HG02759 (cell line): Measurements from ENCODE around the gene CDC42EP5.
"Not testable (repeated sequence)": the region's sequence is repeated elsewhere in the genome, so short reads cannot be mapped to it uniquely, and the experiment has no call there.

ENCODE experiments used
- ATAC-seq: cut with Tn5 transposase; IDR thresholded peaks from one replicate; pipeline ENCODE4 v1.9.1; 2021; ENCODE audit warnings: mild to moderate bottlenecking, moderate library complexity; ENCODE audit not compliant: unreplicated experiment

CDC42EP5 gene

DNA sequence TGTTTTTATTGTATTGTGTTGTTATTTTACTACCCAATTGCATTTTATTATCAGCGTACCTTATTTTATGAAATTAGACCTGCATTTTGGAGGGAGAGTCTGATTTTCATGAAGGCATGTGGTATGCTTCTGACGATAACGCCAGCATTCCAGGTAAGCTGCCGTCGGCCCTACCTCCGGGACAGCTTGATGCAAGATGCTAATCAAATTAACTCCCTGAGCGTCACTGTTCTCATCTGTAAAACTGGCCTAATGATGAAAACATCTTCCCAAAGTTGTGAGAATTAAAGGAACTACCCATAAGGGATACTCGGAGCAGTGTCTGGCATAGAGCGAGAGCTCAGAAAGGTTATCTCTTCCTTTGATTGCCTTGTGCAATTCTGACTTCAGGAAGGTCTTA lies 16.7 kb upstream of the CDC42EP5 start:
- no peak for ATAC-seq

DNA sequence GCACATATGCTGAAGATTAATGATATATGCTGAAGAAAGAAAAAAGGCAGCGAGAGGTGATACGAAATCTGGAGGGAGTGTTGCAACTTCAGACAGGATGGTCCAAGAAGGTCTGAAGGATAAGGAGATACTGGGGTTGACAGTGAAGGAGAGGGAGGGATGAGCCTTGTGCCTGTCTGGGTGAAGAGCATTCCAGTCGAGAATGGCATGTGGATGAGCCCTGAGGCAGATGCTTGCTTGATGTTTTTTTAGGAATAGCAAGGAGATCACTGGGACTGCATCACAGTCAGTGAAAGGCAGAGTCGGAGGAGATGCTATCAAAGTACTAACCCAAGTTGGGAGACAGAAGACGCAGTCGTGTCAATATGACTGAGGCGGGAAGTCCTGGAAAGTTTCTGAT lies 16.2 kb upstream of the CDC42EP5 start:
- no peak for ATAC-seq

DNA sequence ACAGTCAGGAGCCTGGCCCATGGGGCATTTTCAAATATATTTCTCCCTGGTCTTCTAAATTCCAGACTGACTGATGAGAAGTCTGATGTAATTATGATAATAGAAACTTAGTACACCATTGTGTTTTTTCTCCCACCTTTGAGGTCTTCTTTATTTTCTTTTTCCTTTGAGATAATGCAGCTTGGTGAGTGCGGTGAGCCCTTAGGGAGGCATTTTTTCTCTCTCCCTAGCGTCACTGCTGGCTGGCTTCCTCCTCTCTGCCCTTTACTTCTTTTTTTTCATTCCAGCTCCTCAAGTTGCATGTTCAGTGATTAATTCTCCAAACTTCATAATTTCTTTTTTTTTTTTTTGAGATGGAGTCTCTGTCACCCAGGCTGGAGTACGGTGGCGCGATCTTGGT lies 12.8 kb upstream of the CDC42EP5 start:
- ATAC-seq = no peak

DNA sequence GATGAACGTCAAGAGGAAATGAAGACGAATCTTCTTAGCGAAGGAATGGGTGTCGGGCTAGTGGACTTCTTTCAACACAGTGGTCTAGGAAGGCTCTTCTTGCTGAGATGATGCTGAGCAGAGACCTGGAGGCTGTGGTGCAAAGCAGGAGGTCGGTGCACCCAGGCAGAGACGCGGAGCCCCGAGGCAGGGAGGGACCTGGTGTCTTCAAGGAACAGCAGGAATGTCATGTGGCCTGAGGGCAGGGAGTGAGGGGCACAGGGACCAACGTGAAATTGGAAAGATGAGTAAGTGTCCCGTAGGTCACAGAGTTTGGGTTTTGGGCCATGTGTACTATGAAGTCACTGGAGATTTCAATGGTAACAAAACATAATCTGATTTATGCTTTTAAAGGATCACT lies 11.4 kb upstream of the CDC42EP5 start:
- ATAC-seq = no peak

DNA sequence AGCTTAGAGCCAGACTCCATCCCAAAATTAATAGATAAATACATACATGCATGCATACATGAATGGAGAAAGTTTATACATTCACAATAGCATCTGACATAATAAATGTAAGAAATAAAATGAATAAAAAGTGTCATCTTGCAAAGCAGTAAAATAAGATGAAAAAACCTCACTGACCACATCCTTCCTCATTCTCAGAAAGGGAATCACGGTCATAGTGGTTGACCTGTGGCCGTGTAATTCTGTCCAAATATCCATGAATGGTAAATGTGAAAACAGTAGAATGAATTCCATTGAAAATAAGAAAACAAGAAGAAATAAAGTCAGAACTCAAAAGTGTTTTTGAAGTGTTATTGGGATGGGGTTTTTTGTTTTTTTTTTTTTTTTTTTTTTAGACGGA lies 9.8 kb upstream of the CDC42EP5 start:
- no peak for ATAC-seq

DNA sequence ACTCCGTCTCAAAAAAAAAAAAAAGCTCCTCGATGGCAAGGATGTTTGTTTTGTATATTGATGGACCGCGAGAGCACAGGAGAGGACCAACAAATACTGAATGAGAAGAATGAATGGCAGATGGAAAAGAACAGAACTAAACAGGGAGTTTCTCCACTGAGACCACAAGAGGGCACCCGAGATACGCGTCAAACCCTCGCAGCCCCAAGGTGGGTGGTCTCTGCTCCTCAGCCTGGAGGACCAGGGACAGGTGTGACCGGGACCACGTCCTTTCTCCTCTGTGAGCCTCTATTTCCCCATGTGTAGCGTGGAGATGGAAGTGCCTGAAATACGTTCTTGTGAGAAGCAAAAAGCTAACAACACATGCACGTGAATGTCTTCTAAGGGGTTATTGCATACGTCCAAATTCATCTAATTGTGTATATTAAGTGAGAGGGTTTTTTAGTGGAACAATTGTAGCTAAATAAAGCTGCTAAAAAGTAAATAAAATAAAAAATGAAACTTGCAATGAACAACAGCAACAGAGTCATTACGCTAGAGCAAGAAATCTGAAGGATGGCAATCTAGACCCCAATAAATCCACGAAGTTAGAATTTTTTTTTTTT lies 8.3 kb upstream of the CDC42EP5 start:
- no peak for ATAC-seq

DNA sequence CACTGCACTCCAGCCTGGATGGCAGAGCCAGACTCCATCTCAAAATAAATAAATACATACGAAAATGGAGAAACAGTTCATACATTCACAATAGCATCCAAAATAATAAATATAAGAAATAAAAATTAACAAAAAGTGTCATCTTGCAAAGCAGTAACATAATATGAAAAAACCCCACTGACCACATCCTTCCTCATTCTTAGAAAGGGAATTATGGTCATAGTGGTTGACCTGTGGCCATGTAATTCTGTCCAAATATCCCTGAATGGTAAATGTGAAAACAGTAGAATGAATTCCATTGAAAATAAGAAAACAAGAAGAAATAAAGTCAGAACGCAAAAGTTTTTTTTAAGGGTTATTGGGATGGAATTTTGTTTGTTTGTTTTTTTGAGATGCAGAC lies 7.0 kb upstream of the CDC42EP5 start:
- ATAC-seq = no peak

DNA sequence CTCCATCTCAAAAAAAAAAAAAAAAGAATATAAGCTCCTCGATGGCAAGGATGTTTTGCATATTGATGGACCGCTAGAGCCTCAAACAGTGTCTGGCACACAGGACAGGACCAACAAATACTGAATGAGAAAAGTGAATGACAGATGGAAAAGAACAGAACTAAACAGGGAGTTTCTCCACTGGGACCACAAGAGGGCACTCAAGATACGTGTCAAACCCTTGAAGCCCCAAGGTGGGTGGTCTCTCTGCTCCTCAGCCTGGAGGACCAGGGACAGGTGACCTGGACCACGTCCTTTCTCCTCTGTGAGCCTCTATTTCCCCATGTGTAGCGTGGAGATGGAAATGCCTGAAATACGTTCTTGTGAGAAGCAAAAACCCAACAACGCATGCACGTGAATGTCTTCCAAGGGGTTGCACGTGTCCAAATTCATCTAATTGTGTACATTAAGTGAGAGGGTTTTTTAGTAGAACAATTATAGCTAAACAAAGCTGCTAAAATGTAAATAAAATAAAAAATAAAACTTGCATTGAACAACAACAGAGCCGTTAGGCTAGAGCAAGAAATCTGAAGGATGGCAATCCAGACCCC lies 5.7 kb upstream of the CDC42EP5 start:
- ATAC-seq = no peak

DNA sequence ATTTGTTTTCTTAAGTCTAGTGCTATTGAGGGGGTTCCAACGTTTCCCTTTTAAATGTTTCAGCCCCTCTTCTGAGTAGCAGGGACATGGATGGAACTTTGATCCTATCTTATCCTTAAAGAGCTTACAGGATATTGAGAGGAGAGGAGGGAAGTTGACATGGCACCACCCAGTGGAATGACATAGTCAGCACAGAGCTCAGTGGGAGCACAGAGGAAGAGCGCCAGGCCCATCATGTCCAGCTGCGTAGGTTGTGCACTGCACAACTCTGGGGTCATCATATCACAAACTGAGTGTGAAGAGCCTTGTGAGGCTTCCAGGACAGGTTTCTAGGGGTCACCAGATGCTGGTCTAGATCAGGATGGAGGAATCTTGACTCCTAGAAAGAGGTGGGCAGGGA lies 4.6 kb upstream of the CDC42EP5 start:
- ATAC-seq = no peak

DNA sequence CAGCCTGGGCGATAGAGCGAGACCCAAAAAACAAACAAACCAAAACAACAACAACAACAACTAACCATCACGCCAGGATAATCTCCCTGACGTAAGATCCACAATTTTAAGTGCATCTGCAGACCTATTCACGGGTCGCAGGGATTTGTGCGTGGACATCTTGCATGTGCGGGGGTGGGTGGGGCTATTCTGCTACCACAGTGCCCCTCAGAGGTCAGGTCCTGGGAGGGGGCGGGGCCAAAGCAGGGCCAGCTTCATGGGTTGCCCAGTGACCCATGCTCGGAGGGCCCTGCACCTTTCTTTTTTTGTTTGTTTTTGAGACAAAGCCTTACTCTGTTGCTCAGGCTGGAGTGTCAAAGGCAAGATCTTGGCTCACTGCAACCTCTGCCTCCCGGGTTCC lies 2.6 kb upstream of the CDC42EP5 start:
- ATAC-seq = no peak

DNA sequence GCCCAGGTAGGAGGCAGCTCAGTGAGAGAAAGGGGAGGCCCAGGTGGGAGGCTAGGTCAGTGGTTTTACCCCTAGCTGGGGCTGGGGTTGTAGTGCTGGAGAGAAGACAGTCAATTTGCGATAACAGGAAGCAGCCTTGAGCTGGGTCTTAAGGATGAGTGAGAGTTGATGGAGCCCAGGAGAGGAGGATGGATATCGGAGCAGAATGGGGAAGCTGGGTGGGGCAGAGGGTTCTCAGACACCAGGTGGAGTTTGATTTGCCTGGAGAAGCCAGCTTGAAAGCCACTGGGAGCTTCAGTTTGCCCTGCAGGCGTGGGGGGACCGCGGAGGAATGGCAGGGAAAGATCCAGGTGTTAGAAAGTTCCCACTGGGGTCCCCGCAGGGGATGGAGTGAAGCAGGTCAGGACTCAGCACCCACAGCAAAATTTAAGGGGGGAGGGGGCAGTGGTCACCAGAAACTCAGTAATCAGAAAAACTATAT lies 836 bp upstream of the CDC42EP5 start:
- ATAC-seq = no peak

DNA sequence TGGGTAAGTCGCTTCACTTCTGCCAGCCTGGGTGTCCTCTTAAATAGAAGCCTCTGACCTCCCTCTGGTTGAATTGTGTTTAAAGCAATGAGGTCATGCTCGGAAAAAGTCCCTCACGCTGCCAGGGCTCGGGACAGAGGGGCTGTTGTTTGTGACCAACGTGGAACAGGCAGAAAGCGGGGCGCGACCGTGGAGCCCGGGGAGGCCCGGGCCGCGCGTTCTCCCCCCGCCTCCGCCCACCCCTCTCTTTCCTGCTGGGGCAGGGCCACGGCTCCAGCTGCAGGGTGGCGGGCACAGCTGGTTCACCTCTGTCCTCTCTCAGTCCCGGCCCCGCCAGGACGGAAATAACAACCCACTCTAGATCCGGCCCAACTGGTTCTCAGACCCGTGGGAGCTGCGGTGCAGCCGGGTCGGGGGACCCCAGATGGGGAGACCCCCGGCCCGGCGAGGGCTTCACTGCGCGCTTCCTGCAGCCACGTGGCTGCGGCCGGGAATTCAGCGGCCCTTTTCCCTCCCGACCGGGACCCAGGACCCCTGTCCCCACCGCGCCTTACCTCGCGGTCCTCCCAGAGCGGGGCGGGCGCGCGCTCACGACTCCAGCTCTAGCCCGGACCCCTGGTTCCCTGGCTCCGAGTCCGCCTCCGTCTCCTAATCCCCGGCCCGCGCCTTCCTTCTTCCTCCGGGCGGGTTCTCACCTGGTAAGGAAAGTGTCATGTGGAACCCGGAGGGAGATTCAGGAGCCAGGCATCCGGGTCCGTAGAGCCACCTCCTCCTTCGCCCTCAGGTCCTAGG lies 1.9 kb downstream of the CDC42EP5 start:
- ATAC-seq = no peak

DNA sequence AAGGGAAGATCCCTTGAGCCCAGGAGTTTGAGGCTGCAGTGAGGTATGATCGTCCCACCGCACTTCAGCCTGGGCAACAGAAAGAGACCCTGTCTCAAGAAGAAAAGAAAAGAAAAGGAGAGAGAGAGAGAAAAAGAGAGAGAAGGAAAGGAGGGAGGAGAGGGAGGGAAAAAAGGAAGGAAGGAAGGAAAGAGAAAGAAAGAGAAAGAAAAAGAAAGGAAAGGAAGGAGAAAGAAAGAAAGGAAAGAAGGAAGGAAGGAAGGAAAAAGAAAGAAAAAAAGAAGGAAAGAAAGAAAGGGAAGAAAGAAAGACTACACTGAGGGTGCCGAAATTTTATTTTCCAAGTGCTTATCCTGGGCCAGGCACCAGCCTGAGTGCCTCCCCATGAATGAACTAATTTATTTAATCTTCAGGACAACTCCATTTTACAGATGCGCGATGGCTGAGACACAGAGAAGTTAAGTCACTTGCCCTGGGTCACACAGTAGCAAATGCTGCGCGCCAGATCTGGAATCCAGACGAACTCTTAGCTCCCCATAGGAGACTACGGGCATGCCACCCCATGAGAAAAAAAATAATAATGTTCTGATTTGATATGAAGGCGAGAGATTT lies 2.7 kb downstream of the CDC42EP5 start:
- ATAC-seq = no peak

DNA sequence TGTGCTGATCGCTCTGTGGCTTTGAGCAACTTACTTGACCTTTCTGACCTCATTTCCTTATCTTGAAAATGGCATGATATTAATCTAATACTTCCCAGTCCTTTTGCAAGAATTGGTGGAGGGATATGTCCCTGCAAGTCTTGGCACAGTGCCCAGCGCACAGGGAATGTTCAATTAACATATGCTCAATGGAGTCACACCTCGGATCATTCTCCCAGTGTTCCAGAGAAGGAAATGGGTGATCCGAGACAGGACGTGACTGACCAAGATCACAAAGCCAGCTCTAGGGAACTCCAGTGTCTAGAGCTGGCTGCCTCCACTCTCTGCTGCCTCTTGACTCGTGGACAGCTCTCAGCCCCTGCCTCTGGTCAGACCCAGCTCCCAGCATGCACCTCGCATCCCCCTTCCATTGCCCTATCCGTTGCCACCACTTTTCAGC lies 3.6 kb downstream of the CDC42EP5 start:
- no peak for ATAC-seq

DNA sequence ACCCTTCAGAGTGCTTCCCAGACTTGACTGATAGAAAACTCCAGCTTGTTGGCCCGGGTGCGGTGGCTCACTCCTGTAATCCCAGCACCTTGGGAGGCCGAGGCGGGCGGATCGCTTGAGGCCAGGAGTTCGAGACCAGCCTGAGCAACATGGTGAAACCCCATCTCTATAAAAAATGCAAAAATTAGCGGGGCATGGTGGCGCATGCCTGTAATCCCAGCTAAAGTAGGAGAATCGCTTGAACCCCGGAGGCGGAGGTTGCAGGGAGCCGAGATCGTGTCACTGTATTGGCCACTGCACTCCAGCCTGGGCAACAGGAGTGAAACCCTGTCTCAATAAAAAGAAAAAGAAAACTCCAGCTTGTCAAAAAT lies 7.0 kb downstream of the CDC42EP5 start:
- ATAC-seq = not testable (repeated sequence)

DNA sequence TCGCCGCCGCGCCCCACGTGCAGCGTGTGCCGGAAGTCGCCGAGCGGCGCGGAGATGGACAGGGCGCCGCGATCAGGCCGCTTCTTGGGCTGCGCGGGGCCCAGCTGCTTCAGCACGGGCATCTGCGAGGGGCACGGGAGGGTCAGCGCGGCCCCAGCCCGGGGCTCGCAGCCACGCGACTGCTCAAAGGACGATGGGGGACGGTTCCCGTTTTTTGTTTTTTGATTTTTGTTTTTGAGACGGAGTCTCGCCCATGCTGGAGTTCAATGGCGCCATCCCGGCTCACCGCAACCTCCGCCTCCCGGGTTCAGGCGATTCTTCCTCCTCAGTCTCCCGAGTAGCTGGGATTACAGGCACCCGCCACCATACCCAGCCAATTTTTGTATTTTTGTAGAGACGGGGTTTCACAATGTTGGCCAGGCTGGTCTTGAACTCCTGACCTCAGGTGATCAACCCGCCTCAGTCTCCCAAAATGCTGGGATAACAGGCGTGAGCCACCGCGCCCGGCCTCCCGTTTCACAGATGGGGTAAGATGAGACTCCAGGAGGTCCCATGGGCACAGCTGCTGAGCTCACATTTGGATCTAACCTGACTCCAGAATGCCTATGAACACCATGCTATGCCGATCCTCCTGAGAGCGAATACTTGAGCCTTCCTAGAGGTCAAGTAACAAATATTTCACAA lies 7.5 kb downstream of the CDC42EP5 start:
- no peak for ATAC-seq

DNA sequence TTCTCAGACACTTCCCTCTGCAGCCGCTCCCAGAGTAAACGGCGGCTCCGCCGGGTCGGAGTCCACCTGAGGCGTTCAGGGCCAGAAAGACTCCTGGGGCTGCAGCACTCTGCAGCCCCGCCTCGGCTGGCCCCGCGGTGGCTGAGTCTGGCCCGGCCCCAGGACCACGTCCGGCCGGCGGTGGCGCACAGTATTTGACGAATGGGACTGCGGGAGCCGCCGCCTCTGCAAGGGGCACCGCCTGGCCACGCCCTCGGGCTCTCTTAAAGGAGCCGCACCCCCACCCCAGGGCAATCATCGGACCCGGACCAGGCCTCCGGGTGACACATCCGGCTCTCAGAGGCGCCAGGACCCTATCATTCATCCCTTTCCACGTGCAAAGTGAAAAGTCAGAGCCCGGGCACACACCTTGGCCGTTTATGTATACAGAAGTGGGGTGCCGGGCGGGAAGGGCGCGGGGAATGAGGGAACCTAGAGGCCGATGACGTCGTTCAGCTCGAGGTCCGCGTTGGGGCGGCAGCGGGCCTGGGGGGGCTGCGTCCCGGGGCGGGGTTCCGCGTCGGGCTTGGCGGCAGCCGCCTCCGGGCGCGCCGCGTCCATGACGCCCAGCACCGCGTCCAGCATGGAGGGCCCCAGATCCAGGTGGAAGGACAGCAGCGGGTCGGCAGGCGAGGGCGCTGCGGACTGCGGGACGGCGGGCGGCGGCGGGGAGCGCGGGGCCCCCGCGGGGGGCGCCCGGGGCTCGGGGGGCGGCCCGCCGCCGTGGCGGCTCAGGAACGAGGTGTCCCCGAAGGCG lies 8.3 kb downstream of the CDC42EP5 start:
- ATAC-seq = peak; percentile 57

DNA sequence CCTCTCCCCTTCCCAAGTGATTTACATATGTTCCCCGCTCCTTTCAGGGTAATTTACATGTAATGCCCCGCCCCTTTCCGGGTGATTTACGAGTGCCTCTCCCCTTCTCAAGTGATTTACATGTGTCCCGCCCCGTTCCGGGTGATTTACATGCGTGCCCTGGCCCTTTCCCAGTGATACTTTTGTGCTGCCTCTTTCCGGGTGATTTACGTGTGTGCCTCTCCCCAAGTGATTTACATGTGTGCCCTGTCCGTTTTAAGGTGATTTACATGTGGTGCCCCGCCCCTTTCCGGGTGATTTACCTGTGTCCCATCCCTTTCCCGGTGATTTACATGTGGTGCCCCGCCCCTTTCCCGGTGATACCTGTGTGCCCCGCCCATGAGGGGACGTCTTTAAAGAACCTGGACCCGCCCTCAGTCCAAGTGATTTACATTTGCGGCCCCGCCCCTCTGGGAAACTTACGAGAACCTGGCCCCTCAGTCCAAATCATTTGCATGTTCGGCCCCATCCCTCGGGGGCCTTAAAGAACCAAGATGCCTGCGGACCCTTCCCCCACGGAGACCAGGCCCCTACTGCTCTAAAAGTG lies 9.0 kb downstream of the CDC42EP5 start:
- peak; percentile 47 for ATAC-seq

DNA sequence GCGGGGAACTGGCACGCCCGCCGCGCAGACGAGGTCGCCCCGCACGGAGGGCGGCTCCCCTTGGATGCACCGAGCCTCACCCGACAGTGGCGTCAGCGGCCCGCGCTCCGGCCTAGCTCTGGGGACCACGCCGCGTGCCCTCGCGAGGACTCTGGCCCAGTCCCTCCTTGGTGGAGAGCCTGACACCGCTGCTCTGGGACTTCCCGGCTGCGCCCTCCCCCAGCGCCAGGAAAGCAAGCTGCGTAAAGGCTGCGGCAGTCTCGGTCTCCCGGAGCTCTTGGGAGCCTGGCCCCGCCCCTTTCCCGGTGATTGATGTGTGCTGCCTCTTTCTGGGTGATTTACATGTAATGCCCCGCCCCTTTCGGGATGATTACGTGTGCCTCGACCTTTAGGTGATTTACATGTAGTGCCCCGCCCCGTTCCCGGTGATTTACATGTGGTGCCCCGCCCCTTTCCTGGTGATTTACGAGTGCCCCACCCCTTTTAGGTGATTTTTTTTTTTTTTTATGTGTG lies 9.5 kb downstream of the CDC42EP5 start, which contains the start of gene LENG9:
LENG9 (minus strand) TSS at position 248 of the 513 bp plus-strand sequence. CDS start 252 bp downstream, outside the sequence.
- peak; percentile 52 for ATAC-seq
